Measurements from ENCODE around the gene EHMT1.

GRCh38 chr9:137765536-137765935 is 146.7 kb downstream of the EHMT1 start:
- TF ChIP-seq CTCF (IDR thresholded peaks at IDR 0.05) (no peak), POLR2AphosphoS5 (IDR thresholded peaks at IDR 0.05; ENCODE audit: low read depth, low read length) (no peak), TCF7L2 (IDR thresholded peaks at IDR 0.05; ENCODE audit: low read depth, low read length) (no peak)

Measured in Panc1 (cell line).